Subcutaneous adipose tissue (tissue), 4 donors: ENCODE measurements around the gene SCNN1B. TPM values are rescaled to one million over a fixed set of nuclear protein-coding genes. Genes with fewer than 3 reads are reported as not detected.

Source experiments
- total RNA-seq, 4 donors: library from RNA; depleted of rRNA; stranded (reverse); fragments of >200 nt; gene quantifications; one replicate each; pipeline ENCODE4 v1.1.0, GENCODE V29; 2016
- TF ChIP-seq, protein P1 (sequence below): fragments of 450-650 bp; IDR thresholded peaks from one replicate; pipeline ENCODE4 v1.5.1; 2016; ENCODE audit warnings: low read depth, mild to moderate bottlenecking, control low read depth, antibody characterized with exemption, moderate library complexity

Gene SCNN1B
- total RNA-seq, 4 donors from 2014 or later = 1.9 to 30.3 (median 5.6) TPM

DNA sequence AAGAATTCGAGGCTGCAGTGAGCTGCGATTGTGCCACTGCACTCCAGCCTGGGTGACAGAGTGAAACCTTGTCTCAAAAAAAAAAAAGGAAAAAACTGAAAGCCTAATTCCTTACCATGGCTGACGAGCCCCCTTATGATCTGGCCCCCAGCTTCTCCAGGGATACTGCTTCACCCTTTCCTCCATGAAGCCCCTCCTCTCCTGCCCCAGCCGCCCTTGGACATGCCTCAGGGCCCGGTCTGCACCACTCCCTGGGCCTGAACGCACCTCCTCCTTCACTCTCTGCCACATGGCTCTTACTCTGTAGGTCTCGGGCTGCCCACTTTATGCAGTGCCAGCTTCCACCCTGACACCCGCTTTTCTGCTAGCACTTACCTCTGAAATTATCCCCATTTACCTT is 85.6 kb downstream of the SCNN1B start:
- TF ChIP-seq, protein P1, sequence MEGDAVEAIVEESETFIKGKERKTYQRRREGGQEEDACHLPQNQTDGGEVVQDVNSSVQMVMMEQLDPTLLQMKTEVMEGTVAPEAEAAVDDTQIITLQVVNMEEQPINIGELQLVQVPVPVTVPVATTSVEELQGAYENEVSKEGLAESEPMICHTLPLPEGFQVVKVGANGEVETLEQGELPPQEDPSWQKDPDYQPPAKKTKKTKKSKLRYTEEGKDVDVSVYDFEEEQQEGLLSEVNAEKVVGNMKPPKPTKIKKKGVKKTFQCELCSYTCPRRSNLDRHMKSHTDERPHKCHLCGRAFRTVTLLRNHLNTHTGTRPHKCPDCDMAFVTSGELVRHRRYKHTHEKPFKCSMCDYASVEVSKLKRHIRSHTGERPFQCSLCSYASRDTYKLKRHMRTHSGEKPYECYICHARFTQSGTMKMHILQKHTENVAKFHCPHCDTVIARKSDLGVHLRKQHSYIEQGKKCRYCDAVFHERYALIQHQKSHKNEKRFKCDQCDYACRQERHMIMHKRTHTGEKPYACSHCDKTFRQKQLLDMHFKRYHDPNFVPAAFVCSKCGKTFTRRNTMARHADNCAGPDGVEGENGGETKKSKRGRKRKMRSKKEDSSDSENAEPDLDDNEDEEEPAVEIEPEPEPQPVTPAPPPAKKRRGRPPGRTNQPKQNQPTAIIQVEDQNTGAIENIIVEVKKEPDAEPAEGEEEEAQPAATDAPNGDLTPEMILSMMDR = no peak

DNA sequence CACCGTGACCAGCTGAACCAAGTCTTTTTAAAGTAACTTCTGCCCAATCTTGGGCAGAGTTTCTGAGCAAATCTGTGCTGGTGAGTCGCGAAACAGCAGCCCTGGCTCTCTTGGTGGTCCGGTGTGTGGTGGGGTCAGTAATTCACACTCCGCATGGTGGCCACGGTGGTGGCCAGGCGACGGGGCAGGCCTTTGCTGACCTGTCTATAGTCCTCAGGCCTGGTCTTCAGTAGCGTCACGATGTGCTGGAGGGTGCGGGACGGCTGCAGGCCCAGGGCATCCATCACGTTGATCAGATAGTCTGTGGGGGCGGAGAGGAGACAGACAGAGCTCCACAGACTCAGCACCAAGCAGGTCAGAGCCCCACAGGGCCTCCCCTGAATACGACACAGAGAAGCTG is 86.7 kb downstream of the SCNN1B start:
- TF ChIP-seq, protein P1 = no peak

DNA sequence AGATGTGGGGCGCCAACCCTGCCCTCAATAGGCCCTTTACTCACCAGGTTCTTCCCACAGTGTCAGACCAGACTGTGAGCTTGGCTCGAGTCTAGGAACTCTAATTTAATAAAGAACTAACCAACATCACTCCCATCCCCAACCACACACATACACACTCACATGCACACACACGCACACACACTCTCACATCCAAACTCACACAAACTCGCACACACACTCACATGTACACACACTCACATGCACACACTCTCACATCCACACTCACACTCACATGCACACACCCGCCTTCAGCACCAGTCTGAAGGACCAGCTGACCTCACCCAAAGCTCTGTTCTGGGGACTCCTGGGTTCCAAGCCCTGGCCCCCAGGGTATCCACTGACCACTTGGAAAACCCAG is 87.1 kb downstream of the SCNN1B start:
- TF ChIP-seq, protein P1 = no peak

DNA sequence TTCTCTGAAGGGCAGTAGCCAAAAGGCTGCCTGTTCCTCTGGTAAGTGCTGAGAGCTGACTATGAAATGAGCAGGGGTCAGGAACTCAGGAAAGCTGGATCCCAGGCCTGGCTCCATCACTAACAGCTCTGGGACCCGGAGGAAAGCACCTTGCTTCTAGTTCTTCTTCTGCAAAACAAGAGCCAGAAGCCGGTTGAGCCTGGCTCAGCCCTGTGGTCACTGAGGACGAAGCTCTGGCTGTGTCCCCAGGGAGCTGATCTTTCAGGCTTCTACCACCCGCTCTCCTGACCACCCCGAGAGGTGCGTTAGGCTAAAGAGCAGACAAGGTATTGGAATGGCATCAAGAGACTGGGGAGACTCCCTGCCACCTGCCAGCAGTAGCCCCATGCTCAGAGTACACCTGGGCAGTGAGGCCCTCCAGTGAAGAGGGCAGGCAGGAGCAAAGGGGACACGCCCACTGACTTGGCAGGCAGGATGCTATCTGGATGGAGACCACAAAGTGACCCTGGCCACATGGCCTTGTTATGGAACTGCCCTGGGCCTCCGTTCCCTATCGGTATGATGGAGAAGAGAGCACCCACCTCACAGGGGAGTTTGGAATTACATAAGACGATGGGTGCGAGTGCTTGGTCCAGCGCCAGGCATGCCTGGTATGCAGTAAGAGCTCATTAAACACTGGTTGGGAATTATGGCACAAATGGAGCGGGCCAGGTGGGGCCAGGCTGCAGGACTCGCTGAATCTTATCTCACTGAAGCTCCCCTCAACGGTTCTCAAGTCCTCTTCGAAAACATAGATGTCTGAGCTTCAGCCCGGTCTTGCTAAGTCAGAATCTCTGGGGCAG is 89.5 kb downstream of the SCNN1B start:
- TF ChIP-seq, protein P1 = no peak

DNA sequence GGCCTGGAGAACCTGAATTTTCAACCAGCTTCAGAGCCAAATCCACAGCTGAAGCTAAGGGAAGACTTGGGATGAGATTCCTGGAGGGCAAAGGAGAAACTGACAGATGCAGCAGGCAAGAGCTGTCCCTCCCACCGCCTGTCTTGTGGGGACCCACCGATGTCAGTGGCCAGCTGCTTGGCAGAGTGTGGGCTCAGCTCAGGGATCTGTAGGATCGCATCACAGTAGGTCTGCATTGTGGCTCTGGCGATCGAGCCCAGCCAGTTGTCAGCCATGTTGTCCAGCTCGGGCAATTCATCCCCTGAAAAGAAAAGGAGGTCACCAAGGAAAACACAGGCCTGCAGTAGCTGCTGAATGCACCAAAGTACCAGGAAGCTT is 90.1 kb downstream of the SCNN1B start:
- TF ChIP-seq, protein P1 = no peak

DNA sequence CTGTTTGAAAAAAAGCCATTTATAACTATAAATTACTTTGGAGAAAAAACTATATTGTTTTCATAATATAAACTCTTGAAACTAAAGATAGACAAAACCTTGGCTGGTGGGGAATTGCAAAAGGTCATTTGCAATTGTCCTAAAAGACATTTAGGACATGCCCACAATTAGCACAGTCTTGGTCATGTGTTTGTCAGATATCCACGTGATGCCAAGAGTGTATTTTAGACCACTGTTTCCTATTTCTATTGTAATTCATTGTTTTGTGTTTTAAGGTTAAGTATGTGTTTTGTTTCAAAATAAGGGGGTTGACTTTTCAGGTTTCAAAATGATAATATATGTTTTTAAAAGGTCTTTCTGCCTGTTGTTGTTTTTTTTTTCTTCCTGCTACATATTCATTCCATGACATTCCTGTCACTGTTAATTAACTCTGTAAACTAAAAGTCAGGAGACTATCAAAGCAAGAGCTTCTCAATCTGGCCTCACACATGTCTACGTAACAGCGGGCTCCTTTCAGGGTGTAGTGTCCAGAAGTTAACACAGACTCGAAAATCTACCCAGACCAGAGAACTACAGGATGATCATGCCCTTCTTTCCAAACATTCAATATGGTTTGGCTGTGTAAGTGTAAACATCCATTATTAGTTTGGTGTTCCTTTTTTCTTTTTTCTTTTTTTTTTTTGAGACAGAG is 92.2 kb downstream of the SCNN1B start:
- TF ChIP-seq, protein P1 = no peak

DNA sequence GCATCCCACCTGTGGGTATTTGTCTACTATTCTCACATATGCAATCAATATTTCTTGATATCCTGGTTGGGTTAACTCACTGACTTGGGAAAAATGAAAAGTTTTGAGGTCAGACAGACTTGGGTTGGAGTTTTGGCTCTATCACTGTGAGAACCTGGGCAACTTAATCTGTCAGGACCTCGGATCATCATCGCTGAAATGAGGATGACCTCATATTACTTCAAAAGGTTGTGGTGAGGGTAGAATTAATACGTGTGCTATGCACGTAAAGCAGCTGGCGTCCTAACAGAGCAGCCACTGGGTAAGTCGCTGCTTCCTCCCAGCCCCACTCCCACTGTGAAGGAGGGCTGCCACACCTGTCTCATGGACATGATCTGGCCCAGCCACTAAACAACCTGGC is 93.6 kb downstream of the SCNN1B start:
- TF ChIP-seq, protein P1 = no peak
